Psoas muscle (tissue), 8 donors: ENCODE data around the gene IFT88. TPM values are rescaled to one million over a fixed set of nuclear protein-coding genes. Genes with fewer than 3 reads are reported as not detected.

Experiments used
- ATAC-seq, 4 donors: fragments of 200-7000 bp; cut with Tn5 transposase; one replicate each; pipeline ENCODE4 v1.9.1; 2020; ENCODE audit warnings: moderate library complexity in 3 of 4, mild to moderate bottlenecking in 2 of 4
- DNase-seq, 2 donors: peaks; one replicate each; pipeline ENCODE4 v3.0.0-alpha.2; 2020
- H3K27ac ChIP-seq: fragments of 200-600 bp; one replicate; pipeline ENCODE4 v1.8.0; 2022
- H3K27me3 ChIP-seq, 3 donors: fragments of 200-600 bp in 1 of 3; one replicate each; pipeline versions ENCODE4 v1.6.1 to v1.8.0; 2013 to 2022; ENCODE audit warnings: low read length in 2 of 3, mild to moderate bottlenecking in 2 of 3, moderate library complexity in 1 of 3; ENCODE audit not compliant: insufficient read depth in 3 of 3
- H3K36me3 ChIP-seq, 2 donors: fragments of 200-600 bp in 1 of 2; one replicate each; pipeline versions ENCODE4 v1.6.1 to v1.8.0; 2013 to 2022; ENCODE audit warnings: low read depth in 1 of 2, mild to moderate bottlenecking in 1 of 2, moderate library complexity in 1 of 2; ENCODE audit not compliant: insufficient read depth in 1 of 2
- H3K4me1 ChIP-seq: fragments of 200-600 bp; one replicate; pipeline ENCODE4 v1.8.0; 2022
- H3K4me3 ChIP-seq: fragments of 200-600 bp; one replicate; pipeline ENCODE4 v1.8.0; 2022; ENCODE audit warnings: mild to moderate bottlenecking
- H3K9me3 ChIP-seq: fragments of 200-600 bp; one replicate; pipeline ENCODE4 v1.8.0; 2022
- WGBS, 3 donors: extraction: QIAGEN DNeasy Blood & Tissue Kit; methylation state at CpG; one replicate each; pipeline versions ENCODE4 v1.1.6 to v1.1.7; 2013; 5-methylcytosine and 5-hydroxymethylcytosine counted together
- intact Hi-C, 2 donors: fragments of 100-400 bp; cut with DNase I; formaldehyde crosslinking; loops; one replicate each; pipeline versions ENCODE4 v1.11.0 to v1.14.2; 2022
- polyA plus RNA-seq, 3 donors: library from polyadenylated mRNA; stranded (reverse); fragments of 200-250 nt; gene quantifications; one replicate each; pipeline ENCODE4 v1.2.3, GENCODE V29; 2013
- total RNA-seq, 4 donors: library from RNA; stranded (reverse); fragmentation: NEBNext Ultra II Directional in 2 of 4; extraction: Animal tissue kit (Norgen Biotek cat#: 25700) in 2 of 4; gene quantifications; one replicate each; pipeline versions ENCODE4 v1.2.1 to v1.2.4, GENCODE V29; 2021 to 2023
- TF ChIP-seq, protein P1 (sequence below): fragments of 200-600 bp; IDR thresholded peaks from one replicate; pipeline ENCODE4 v1.8.0; 2022; ENCODE audit warnings: antibody characterized with exemption
- donor health status: healthy with polysubstance abuse.
- donor health status: DM: no; HTN: no; CAD: no; lungs with moderate emphysema.
- donor health status: Bipolar disorder and iron deficiency.
- donor health status: healthy.
- donor health status: DM: yes; HTN: yes; CAD: no.
- donor health status: DM: no; HTN: no; CAD: no.
- donor health status: DM: no; HTN: no; CAD: no.
- donor health status: DM: yes; HTN: yes; CAD: no.

IFT88 gene
- total and polyA plus RNA-seq, 7 donors, result 3.9 to 9.8 (median 4.6) TPM

GRCh38 chr13:20608438-20609020 lies 41.6 kb downstream of the IFT88 start:
- 77 to 86% (median 81%) methylated on average over 10 of the region's 10 CpGs for WGBS, 3 donors
- ATAC-seq, result no peak
- no peak overlapping the region for H3K27ac ChIP-seq
- no peak overlapping the region for H3K4me3 ChIP-seq
- H3K4me1 ChIP-seq, result no peaks in the 10 kb centered on the region
- TF ChIP-seq, protein P1, sequence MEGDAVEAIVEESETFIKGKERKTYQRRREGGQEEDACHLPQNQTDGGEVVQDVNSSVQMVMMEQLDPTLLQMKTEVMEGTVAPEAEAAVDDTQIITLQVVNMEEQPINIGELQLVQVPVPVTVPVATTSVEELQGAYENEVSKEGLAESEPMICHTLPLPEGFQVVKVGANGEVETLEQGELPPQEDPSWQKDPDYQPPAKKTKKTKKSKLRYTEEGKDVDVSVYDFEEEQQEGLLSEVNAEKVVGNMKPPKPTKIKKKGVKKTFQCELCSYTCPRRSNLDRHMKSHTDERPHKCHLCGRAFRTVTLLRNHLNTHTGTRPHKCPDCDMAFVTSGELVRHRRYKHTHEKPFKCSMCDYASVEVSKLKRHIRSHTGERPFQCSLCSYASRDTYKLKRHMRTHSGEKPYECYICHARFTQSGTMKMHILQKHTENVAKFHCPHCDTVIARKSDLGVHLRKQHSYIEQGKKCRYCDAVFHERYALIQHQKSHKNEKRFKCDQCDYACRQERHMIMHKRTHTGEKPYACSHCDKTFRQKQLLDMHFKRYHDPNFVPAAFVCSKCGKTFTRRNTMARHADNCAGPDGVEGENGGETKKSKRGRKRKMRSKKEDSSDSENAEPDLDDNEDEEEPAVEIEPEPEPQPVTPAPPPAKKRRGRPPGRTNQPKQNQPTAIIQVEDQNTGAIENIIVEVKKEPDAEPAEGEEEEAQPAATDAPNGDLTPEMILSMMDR, result no peak
- intact Hi-C loops, result no loop called here
- H3K9me3 ChIP-seq, result no peaks in the 10 kb centered on the region
- no peak for DNase-seq
- H3K27me3 ChIP-seq, result no peaks in the 10 kb centered on the region
- H3K36me3 ChIP-seq, result peaks cover 0 to 42% of the 10 kb centered on the region in 2 donors

DNA sequence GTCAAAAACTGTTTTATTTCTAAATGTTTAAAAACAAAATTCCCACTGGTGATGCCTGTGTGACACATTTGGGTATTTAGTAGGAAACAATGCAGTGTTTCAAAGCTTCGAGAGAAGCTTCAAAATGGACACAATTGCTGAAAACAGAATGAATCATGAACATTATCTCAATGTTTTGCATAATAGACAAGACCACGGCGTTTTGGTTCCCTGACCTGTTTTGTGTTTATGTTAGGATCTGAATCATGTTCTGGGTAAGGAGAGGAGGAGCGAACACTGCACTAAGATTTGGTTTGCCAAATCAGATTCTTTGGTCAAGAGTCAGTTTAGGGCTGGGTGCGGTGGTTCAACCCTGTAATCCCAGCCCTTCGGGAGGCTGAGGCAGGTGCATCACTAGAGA lies 42.2 kb downstream of the IFT88 start:
- 91 to 94% (median 93%) methylated on average over 6 of the region's 6 CpGs for WGBS, 3 donors

DNA sequence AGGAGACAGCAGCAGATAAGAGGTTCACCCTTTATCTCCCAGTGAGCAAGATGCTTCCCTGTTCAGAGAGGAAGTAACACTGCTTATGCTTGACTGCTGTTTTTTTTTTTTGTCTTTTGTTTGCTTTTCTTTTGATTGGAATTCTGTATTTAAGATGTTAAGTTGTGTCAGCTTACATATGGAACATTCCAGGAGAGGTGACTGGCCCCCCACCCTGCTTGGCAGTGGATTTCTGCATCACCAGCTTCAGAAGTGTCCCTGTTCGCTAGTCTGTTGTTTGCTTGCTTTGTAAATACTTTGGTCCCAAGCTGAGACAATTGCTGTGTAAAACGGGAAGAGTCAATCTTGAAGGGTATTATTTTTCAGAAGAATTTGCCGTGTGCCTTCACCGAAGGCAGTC lies 43.0 kb downstream of the IFT88 start:
- no peaks in the 10 kb centered on the region for H3K27me3 ChIP-seq
- H3K9me3 ChIP-seq, result no peaks in the 10 kb centered on the region
- no peak overlapping the region for H3K4me3 ChIP-seq
- TF ChIP-seq, protein P1, result no peak
- 75 to 83% (median 80%) methylated on average over 4 of the region's 4 CpGs for WGBS, 3 donors
- DNase-seq, result no peak
- peaks cover 0 to 30% of the 10 kb centered on the region in 2 donors for H3K36me3 ChIP-seq
- intact Hi-C loops, result no loop called here
- no peaks in the 10 kb centered on the region for H3K4me1 ChIP-seq
- no peak overlapping the region for H3K27ac ChIP-seq
- no peak for ATAC-seq

More for the DNA sequence above, 42.2 kb downstream of the IFT88 start:
- TF ChIP-seq, protein P1, result no peak
- no peaks in the 10 kb centered on the region for H3K27me3 ChIP-seq
- ATAC-seq, result no peak
- intact Hi-C loops, result no loop called here
- H3K9me3 ChIP-seq, result no peaks in the 10 kb centered on the region
- peaks cover 0 to 37% of the 10 kb centered on the region in 2 donors for H3K36me3 ChIP-seq
- DNase-seq, result no peak
- no peak overlapping the region for H3K4me3 ChIP-seq
- H3K27ac ChIP-seq, result no peak overlapping the region
- H3K4me1 ChIP-seq, result no peaks in the 10 kb centered on the region

GRCh38 chr13:20616059-20616797 lies 49.3 kb downstream of the IFT88 start:
- Histone ChIP-seq H3K4me3 (no peak overlapping the region), H3K36me3 (peaks cover 0 to 8% of the 10 kb centered on the region in 2 donors), H3K9me3 (no peaks in the 10 kb centered on the region), H3K27me3 (no peaks in the 10 kb centered on the region), H3K27ac (no peak overlapping the region), H3K4me1 (no peaks in the 10 kb centered on the region)
- ATAC-seq (no peak), DNase-seq (no peak)
- TF ChIP-seq, protein P1, result no peak
- intact Hi-C loops, result no loop called here
- 94 to 99% (median 99%) methylated on average over 3 of the region's 3 CpGs for WGBS, 3 donors
